Body of pancreas (tissue), 4 donors: ENCODE measurements around the gene NTRK2.

ENCODE experiments used
- CTCF ChIP-seq, 7 experiments: fragments of 450-650 bp in 4 of 7; fragments of 200-600 bp in 3 of 7; sonication (generic) in 3 of 7; IDR thresholded peaks; one replicate each; pipeline ENCODE4 v1.5.1; 2016 to 2019; ENCODE audit warnings: antibody characterized with exemption in 7 of 7
- POLR2A ChIP-seq, 3 donors: fragments of 450-650 bp; IDR thresholded peaks; one replicate each; pipeline ENCODE4 v1.6.1; 2016; ENCODE audit warnings: antibody characterized with exemption in 3 of 3, mild to moderate bottlenecking in 2 of 3

GRCh38 chr9:84807870-84808390 lies 138.4 kb downstream of the NTRK2 start:
- TF ChIP-seq CTCF (IDR thresholded peaks at IDR 0.05) (no peak), POLR2A (IDR thresholded peaks at IDR 0.05) (no peak)
